SK-N-SH (cell line): ENCODE measurements around the gene HLA-DMA.

ENCODE experiments used
- CTCF ChIP-seq: fragments of 200-600 bp; sonication (generic); IDR thresholded peaks from 2 replicates; pipeline ENCODE4 v1.6.1; 2017; ENCODE audit warnings: antibody characterized with exemption, mild to moderate bottlenecking, moderate library complexity
- EP300 ChIP-seq, 2 experiments: IDR thresholded peaks; 2 replicates each; pipeline versions ENCODE4 v1.4.0 to v1.6.1; 2012; ENCODE audit warnings: borderline replicate concordance in 1 of 2, low read depth in 1 of 2, low read length in 1 of 2
- EZH2phosphoT487 ChIP-seq: fragments of 200-600 bp; sonication (generic); IDR thresholded peaks from 2 replicates; pipeline ENCODE4 v1.6.1; 2017; ENCODE audit warnings: low read depth, mixed run types, mild to moderate bottlenecking, antibody characterized with exemption, moderate library complexity, borderline replicate concordance
- FOXJ3 ChIP-seq: sonication (generic); formaldehyde crosslinking; IDR thresholded peaks from 2 replicates; pipeline ENCODE4 v1.5.1; 2020; ENCODE audit warnings: mild to moderate bottlenecking, missing genetic modification reagents
- GABPA ChIP-seq: IDR thresholded peaks from 2 replicates; pipeline ENCODE4 v1.4.0; 2012; ENCODE audit warnings: low read depth, mild to moderate bottlenecking
- JUND ChIP-seq: IDR thresholded peaks from 2 replicates; pipeline ENCODE4 v1.4.0; 2012
- MXI1 ChIP-seq: IDR thresholded peaks from 2 replicates; pipeline ENCODE4 v1.6.1; 2012; ENCODE audit warnings: mild to moderate bottlenecking, low read depth, low read length, improper control_type of control experiment
- RAD21 ChIP-seq: IDR thresholded peaks from 2 replicates; pipeline ENCODE4 v1.6.1; 2012; ENCODE audit warnings: mild to moderate bottlenecking, low read length
- RCOR1 ChIP-seq: fragments of 150-350 bp; IDR thresholded peaks from 2 replicates; pipeline ENCODE4 v1.6.1; 2017; ENCODE audit warnings: antibody characterized with exemption, low read length
- TCF12 ChIP-seq: IDR thresholded peaks from 2 replicates; pipeline ENCODE4 v1.4.0; 2012
- TEAD4 ChIP-seq: IDR thresholded peaks from 2 replicates; pipeline ENCODE4 v1.4.0; 2012; ENCODE audit warnings: mild to moderate bottlenecking, borderline replicate concordance; ENCODE audit not compliant: insufficient read depth
- TF ChIP-seq, protein P1 (sequence below): fragments of 150-350 bp; IDR thresholded peaks from 2 replicates; pipeline ENCODE4 v1.6.1; 2017; ENCODE audit warnings: antibody characterized with exemption, low read length, low read depth, borderline replicate concordance

DNA sequence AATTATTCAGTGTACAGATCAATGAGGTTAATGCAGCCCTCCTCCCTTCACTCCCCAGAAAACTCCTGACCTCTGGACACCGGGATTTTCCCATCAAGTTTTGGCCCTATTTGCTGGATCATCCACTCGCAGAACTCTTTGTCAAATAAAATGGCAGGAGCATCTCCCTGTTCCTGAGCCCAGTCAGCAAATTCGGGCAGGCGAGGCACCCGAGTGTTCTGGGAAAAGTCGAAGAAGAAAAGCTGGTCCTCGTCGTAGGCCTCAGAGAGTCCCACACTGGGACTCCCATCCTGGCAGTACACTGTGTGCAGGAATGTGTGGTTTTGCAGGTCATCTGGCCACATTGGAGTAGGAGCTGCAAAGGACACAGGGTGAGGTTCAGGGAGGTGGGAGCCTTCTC, 2.4 kb downstream of the HLA-DMA start:
- TF ChIP-seq, protein P1, sequence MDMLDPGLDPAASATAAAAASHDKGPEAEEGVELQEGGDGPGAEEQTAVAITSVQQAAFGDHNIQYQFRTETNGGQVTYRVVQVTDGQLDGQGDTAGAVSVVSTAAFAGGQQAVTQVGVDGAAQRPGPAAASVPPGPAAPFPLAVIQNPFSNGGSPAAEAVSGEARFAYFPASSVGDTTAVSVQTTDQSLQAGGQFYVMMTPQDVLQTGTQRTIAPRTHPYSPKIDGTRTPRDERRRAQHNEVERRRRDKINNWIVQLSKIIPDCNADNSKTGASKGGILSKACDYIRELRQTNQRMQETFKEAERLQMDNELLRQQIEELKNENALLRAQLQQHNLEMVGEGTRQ = no peak
- no peak for TF ChIP-seq EP300 (IDR thresholded peaks at IDR 0.05; ENCODE audit: borderline replicate concordance in 1 of 2, low read depth in 1 of 2, low read length in 1 of 2)
- no peak for TF ChIP-seq CTCF
- no peak for TF ChIP-seq FOXJ3 (CRISPR knock-in tag)
- no peak for TF ChIP-seq JUND
- no peak for TF ChIP-seq MXI1
- TF ChIP-seq GABPA = no peak
- no peak for TF ChIP-seq RCOR1
- TF ChIP-seq RAD21 = no peak
- no peak for TF ChIP-seq TEAD4
- TF ChIP-seq TCF12 = no peak
- TF ChIP-seq EZH2phosphoT487 = no peak
